ENCODE measurements around the gene COQ2.
"Not testable (repeated sequence)": the region's sequence is repeated elsewhere in the genome, so short reads cannot be mapped to it uniquely, and the experiment has no call there.

Gene COQ2

GRCh38 chr4:83284193-83285054 is at the start of gene COQ2:
COQ2 (minus strand) TSS chr4:83284798; CDS start chr4:83284764, 34 bp downstream.
- DNase-seq = peak; percentile 96

- DNase-seq = no peak
Observed at GRCh38 chr4:83331956-83332355, 47.4 kb upstream of the COQ2 start.

- DNase-seq = no peak
Observed at GRCh38 chr4:83329521-83330110, 45.0 kb upstream of the COQ2 start.

- no peak for DNase-seq
Observed at GRCh38 chr4:83328521-83329187, 44.1 kb upstream of the COQ2 start.

GRCh38 chr4:83326546-83326945 is 41.9 kb upstream of the COQ2 start:
- DNase-seq = no peak

- not testable (repeated sequence) for DNase-seq
Observed at GRCh38 chr4:83325306-83325705, 40.7 kb upstream of the COQ2 start.

GRCh38 chr4:83323136-83323535 is 38.5 kb upstream of the COQ2 start:
- no peak for DNase-seq

- peak; percentile 63 for DNase-seq
Observed at GRCh38 chr4:83320548-83320947, 36.0 kb upstream of the COQ2 start.

- no peak for DNase-seq
Observed at GRCh38 chr4:83318666-83319065, 34.1 kb upstream of the COQ2 start.

GRCh38 chr4:83317671-83318070 is 33.1 kb upstream of the COQ2 start:
- no peak for DNase-seq

- no peak for DNase-seq
Observed at GRCh38 chr4:83316459-83317165, 32.0 kb upstream of the COQ2 start.

GRCh38 chr4:83315341-83315870 is 30.8 kb upstream of the COQ2 start:
- DNase-seq = no peak

GRCh38 chr4:83308672-83309071 is 24.1 kb upstream of the COQ2 start:
- no peak for DNase-seq

- no peak for DNase-seq
Observed at GRCh38 chr4:83307920-83308319, 23.3 kb upstream of the COQ2 start.

GRCh38 chr4:83305187-83305586 is 20.6 kb upstream of the COQ2 start:
- DNase-seq = no peak

GRCh38 chr4:83297548-83298260 is 13.1 kb upstream of the COQ2 start:
- DNase-seq = no peak

GRCh38 chr4:83293305-83294046 is 8.9 kb upstream of the COQ2 start:
- DNase-seq = no peak

GRCh38 chr4:83290059-83290774 is 5.6 kb upstream of the COQ2 start:
- DNase-seq = not testable (repeated sequence)

- not testable (repeated sequence) for DNase-seq
Observed at GRCh38 chr4:83288381-83288780, 3.8 kb upstream of the COQ2 start.

- peak; percentile 55 for DNase-seq
Observed at GRCh38 chr4:83285055-83285407, 433 bp upstream of the COQ2 start.

- no peak for DNase-seq
Observed at GRCh38 chr4:83283181-83283580, 1.4 kb downstream of the COQ2 start.

Data from activated CD4-positive, alpha-beta T cell treated with anti-CD3 and anti-CD28 coated beads, Interleukin-2, Interleukin-6, amounts not matched to agents 100 ng/mL and 50 ng/mL, durations not matched to agents 16 hours and 8 hours (primary cell).